SKM-1 treated with dmso at 0.1 percent for 144 hours (cell line): Measurements from ENCODE around the gene EFNB2.
A peak's percentile ranks its signal among the peaks of the same experiment; 100 is the strongest.

Experiments used
- DNase-seq: peaks from one replicate; lab custom pipeline; 2025; ENCODE audit not compliant: unreplicated experiment; lab: John Stamatoyannopoulos, UW

EFNB2 gene

DNA sequence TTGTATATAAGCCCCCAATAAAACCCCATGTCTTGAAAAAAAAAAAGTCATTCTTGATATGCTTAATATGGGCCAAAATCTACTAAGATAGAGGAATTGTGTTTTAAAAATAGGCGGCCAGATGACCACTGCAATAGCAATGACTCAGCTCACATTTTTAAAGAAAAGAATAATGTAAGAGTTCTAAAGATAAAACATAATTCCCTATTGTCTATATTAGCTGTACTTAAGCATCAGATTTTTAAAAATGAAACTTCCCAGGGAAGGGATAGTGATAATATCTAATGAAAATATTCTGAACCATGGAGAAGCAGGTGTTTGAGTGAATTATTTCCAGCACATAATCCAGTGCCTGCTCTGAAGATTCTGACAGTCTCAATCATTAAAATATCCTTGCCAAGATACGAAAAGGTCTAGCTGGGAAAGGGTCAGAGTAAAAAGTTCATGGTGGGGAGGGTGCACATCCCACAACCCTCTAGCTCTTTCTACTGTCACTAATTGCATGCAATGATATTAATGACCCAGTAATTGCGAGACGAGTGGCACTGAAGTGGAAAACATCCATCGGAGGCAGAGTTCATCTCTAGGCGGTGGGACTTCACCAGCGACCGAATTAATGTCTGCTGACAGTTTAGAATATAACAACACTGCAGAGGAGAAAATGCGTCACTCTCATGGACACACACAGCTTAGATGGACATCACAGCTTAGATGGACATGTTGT lies 31.6 kb downstream of the EFNB2 start:
- DNase-seq: no peak

DNA sequence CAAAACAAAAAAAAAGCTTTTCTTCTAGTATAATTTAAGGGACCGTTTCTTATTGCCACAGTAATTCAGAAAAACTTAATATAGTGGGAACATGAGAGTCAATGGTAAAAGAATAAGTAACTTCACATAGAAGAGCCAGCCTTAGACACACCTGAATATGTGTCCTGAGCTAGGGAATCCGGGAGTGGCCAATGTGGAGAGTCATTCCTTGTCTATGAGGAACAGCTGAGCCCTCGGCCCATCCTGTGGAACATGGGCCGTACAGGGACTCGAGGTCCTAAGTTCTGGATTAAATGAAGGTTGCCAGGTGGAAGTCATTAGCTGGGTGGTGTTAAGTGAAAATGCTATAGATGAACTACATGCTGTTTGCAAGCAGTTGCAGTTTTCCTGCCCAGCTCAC lies 32.2 kb downstream of the EFNB2 start:
- DNase-seq: no peak

DNA sequence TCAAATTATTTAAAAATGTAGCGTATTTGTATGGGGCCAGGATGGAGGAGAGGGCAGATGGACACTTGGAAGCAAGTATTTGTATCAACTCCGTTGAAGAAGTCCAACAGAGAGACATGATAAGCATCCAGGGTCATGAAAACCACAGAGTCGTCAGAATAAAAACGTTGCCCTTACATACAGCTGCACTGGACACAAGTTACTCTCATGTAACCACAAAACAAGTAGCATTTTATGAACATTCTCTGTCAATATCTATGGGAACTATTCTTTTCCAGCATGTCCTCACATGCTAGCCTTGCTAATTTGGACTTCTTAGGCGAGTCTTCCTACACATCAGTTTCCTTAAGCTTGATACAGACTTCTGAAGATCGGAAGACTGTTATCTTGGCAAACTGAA lies 35.0 kb downstream of the EFNB2 start:
- DNase-seq: no peak

DNA sequence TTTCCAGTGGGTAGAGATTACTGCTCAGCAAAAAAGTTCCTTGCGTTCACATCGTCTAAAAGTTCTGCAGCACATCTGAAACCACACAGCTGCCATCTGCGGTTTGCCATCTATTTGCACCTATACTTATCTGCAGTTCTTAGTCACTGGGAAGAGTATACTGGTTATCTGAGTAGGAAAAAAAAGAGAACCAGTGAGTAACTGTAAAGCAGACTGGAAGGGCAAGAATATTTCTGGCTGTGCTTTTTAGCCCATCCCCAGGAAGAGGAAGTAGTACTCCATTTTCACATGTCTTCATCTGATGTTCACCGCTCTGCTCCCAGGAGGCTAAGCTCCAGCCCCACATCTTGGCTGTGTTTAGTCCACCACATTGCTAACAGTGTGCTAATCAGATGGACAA lies 35.6 kb downstream of the EFNB2 start:
- peak; percentile 88 for DNase-seq

DNA sequence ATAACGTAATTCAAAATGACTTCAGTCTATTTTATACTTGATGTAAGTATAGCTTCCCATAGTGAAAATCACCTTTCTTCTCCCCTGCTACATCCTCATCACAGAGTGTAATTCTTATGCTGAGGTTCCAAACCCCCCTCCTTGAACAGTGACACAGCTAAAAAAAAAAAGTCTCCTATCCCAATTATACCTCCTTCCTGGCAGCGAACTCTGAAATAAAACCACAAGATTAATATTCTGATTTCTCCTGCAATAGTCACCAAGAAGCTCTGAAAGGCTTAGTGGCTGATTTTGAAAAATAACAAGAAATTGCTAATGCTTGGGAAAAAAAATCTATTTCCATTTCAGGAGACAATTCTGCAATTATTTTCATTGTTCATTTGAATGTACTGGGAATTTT lies 36.3 kb downstream of the EFNB2 start:
- no peak for DNase-seq

DNA sequence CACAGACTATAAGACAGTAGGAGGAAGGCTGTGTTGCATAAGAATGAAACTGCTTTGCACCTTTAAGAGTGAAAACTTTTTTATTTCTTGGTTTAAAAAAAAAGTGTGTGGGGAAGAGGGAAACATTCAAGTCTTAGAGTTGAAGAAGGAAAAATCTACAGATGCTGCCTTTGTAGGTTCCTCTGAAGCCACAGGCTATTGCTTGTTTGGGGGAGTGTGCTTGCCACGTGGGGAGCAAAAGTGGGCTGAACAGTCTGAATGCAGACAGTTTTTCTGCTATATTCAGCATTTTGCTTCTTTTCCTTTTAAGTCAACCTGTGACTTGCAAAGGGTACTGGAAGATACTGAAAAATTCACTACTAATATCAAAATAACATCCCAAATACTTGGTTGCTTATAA lies 36.9 kb downstream of the EFNB2 start:
- no peak for DNase-seq

DNA sequence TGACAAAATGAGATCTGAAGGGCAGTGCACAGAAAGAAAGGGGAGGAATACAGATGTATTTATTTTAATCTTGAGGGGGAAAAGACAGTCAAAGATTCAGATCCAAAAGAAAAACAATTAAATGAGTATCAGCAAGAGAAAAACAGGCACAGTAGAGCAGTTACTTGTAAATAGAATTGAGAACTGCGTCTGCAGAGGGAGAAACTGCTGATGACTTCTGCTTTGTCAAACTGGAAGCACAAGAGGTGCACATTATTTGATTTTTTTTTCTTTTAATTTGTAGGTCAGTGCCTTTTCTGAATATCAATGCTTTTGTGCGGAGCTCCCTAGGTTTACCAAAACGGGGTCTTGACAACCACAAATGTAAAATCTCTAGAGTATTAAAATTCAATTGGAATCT lies 37.3 kb downstream of the EFNB2 start:
- no peak for DNase-seq

DNA sequence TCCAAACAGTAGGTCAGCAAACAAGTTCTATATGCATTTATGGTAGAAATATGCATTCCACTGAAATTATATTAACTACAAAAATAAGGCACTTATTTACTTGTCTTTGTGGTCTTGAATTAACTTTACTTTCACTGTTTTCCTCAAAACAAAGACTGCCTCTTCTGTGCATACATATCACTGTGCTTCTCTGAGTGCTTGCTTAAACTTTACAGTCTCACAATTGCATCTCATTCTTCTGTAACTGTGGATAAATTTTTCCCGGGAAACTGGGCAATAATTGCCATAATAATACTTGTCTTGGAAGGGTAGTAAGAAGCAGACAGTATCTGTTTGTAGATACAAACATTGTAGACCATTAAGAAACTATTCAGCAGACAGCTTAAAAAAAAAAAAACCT lies 38.4 kb downstream of the EFNB2 start:
- no peak for DNase-seq

DNA sequence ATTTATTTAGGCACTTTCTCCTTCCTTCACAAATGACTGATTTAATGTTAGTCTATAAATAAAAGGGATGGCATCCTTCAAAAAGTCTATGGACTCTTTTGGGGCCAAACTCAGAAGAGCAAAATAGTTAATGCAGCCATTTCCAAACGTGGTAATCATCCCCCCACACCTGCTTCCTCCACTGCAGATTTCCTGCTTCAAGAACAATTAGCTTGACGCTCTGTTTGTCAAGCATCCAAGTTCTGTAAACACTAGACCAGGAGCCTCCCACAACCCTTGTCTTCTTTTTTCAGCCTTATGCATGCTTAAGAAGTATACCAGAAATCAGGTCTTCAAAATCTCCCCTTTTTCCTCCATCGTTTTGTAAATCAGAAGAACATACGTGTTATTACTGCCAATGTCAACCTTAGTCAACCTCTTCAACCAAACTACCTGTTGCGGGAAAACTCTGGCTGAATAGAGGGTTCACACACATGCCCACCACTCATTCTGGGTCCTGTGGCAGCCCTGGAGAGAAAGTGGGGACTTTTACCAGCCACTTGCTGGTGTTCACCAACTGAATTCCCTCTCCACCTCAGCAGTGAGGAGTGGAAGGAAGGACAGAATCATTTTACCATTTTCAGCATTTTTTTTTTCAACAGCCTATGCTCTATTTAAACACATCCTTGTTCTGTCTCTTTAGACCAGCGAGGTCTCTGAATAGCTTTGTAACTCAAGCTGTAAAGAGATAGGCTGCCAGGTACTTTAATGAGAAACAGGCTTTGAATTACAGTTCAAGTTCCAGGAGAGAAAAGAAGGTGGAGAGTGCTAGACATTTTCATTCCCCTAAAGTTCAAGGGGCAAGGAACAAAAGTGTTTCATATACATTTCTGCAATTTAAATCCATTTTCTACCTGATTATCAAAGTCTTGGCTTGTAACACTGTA lies 39.1 kb downstream of the EFNB2 start:
- no peak for DNase-seq

DNA sequence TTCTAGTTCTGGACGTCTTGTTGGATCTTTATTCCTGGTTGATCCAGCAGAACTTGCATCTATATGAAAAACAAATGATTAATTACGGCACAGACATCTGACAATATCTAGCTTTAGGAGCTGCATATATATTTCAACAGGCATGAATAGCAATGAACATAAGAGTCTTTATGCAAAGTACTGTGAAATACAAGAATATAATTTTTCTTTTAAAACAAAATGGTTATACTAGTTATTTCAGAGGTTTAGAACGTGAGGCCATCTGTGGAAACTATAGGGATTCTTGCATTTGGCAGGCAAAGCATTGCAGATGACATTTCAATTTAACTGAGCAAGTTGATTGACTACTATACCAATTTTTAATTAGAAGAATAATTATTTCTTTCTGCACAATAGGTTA lies 40.5 kb downstream of the EFNB2 start:
- no peak for DNase-seq

DNA sequence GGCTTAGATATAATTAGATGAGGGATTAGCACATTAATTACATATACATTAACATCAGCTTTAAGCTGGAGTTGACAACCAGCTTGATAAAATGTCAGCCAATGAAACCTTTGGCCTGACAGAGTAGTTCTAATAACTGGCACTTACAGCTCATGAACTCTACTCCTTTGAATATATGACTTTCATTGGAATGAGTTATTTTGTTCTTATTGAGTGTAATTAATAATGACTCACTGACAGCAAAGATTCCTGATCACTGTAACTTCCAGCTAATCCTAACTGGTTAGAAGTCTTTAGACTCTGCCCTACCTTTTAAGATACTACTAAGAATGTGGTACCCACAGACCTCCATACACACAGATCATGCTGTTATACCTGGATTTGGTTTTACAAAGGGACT lies 41.0 kb downstream of the EFNB2 start:
- no peak for DNase-seq

DNA sequence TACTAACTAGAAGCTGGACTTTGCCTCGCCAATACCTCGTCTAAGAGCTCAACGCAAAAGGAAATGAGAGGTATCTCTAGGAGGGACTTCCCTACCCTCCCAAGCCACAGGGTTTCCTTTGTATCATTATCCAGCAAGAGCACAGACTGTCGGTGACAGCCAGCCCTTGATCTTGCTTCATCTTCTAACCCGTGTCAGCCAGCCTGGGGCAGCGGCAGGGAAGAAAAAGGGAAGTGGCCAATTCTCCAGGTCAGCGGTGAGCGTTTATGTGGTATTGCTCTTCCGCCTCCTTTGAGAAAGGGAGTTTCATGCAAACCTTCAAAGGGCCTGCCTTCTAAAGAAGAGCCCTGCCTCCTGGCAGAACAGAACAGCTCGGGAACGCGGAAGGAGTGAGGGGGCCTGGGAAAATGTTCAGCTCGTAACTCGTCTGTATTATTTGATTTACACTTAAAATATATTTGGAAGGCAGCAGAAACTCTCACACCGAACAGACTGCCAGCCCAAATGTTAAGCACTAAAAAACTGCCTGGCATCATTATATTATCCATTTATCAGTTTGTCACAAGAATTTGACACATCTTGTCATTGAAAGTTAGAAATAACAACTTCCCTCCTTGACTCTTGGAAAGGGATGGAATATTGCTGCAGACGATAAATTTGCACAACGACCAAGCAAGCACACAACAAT lies 41.8 kb downstream of the EFNB2 start:
- DNase-seq: peak; percentile 93

DNA sequence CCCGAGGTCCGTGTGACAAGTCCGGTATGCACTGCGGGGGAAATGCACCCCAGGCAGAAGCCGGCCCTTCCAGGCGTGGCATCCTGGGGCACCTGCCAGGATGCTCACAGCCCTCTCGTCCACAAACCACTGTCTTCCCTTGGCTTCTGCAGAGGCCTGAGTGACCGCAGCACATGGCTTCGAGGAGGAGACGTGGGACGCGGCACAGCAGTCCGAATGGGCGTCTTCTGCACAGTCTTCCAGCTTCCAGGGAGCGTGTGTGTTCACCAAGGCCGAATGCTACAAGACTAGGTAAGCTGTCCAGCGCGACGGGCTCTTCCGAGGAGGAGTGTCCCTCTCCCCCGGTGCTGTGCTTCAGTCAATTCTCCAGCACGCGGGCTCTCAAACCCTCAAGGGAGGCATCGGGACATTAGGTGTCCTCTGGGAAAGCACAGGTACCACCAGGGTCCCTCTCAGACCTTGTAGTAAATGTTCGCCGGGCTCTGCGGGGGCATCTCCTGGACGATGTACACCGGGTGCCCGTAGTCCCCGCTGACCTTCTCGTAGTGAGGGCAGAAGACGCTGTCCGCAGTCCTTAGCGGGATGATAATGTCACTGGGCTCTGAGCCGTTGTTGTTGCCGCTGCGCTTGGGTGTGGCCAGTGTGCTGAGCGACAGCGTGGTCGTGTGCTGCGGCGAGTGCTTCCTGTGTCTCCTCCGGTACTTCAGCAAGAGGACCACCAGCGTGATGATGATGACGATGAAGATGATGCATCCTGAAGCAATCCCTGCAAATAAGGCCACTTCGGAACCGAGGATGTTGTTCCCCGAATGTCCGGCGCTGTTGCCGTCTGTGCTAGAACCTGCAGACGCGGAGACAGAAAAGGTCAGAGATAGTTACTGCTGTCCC lies 42.6 kb downstream of the EFNB2 start:
- no peak for DNase-seq

DNA sequence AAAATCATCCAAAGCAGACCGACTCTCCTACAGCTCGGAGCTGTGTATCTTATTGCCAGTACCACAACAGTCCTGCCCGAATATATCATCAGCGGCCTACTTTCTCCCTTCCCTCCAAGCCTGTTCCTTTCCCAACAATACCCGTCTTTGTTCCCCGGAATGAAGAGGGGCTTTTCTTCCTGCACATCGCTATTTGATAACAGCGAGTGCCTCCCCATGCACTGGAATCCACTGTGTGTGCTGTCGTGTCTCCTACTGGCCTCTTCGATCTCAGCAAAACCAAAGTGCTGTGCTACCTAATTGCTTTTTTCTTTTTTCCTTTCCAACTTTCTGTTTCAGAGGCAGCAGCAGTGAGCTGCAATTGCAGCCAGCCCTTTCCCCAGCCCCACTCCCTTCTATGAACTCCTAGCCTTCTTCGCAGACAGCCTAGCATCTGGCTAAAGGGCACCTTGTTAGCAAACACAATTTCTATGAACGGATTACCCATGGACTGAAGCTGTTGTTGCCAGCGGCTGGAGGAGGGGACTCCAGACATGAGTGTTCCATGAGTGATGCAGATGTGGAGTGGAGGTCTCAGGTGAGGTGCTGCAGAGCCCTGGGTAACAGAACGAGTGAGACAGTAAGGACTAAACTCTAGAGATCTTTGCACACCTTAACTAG lies 43.4 kb downstream of the EFNB2 start:
- no peak for DNase-seq

DNA sequence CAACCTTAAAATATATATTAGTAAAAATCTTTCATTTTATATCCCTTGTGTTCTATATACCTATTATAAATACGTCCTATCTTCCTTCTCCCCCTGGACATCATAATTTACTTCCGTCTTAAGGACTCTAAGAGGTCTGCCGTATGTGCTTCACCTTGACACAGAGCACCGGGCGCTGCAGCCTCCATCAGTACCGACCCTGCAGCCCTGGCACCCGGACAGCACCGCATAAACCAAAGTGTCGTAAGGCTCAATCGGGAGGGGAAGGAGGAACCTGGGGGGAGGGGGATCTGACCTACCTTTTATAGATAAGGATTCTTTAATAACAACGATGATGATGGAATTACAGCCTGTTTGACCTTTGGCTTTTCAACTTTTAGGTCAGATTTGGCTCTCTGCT lies 44.0 kb downstream of the EFNB2 start:
- DNase-seq: no peak

DNA sequence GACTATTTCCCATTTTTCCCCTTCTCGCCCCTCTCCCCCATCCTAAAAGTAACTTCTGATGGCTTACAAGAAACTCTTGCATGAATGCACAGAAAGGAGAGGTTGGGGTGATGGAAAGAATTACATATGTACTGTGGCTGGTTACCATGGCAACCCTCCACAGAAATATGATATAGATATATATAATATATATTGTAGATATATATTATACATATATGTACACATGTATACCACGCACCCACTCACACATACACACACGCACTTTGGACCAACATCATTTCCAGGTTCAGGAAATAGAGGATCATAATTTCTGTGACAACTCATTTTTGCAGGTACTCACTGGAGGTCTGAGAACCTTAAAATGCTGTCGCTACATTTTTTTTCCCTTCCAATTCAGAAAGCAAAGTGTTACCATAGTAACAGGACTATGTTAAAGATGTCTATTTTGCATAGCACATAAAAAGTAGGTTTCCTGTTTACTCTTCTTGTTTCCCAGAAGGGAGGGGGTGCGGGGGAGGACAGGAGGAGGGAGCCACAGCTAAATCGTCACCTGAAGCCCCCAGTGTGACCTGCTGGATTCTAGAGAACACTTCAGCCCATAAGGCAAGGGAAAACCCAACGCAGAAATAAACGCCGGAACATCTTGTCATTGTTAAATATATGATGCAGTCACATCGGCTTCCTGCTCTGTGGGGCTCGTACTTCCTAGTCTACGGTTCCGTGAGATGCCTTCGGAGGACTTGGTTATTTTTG lies 44.7 kb downstream of the EFNB2 start:
- DNase-seq: no peak

DNA sequence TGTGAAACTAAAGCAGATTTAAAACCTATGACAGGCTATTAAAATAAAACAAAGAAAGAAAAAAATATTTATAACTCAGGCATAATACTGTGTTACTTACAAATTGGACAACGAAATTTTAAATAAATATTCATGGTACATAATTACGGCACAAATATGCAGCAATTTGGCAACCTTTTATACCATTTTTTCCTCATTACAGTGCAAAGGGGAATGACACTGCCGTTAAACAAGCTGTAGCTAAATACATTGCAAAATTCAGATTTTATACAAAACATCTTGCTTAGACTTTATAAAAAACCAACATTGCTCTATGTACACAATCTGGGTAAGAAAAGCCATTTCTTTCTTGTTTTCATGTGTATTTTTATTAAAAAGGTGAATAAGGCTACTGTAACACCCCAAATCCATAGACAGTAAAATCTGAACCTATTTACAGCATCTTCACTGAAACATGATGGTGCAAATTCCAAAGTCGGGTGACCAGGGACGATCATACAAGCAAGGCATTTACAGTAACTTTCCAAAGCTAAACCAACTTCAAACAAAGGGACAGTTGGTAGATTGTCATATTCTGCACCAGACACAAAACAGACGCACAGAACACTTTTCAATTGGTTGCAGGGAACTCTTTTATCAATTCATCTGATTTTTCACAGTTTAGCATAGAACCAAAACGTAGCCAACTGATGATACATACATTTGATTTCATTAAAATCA lies 45.5 kb downstream of the EFNB2 start:
- DNase-seq: no peak

DNA sequence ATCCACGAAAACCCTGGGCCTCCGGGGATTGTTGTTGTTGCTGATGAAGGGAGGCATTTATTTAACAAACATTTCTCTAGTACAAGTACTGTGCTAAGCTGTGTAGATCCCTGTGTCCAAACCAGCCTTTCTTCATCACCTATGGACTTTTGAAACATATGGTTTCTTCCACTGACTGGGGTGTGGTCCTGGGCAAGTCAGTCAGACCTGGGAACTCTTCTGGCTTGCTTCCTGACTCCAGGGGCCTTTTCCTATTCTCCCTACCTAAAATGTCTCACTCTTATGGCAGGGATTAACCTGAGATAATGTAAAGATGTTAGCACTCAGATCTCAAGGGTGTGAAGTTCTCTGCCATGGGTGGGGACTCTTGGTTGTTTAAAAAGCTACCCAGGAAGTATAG lies 46.8 kb downstream of the EFNB2 start:
- no peak for DNase-seq

DNA sequence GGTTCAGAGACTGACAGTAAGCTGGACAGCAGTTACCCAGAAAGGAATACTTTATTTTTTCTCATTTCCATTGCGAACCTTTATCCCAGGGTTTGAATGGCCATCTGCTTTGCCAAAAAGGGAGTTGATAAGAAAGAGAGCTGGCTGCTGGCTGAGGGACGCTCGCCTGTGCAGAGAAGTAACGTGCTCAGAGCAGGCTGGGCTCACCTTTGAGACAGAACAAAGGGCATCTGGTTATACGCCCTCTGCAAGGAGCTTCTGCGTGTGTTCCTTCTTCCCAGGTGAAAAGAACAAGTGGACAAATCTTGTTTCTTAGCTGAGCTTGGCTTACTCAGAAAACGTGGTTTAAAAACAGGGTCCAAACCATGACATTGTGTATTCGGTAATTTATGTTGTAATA lies 47.4 kb downstream of the EFNB2 start:
- DNase-seq: no peak
